Muscle of back (tissue), 11 donors: Measurements from ENCODE around the gene SP140L. TPM values are rescaled to one million over a fixed set of nuclear protein-coding genes. Genes with fewer than 3 reads are reported as not detected.
A peak's percentile ranks its signal among the peaks of the same experiment; 100 is the strongest.
"Not testable (repeated sequence)": the region's sequence is repeated elsewhere in the genome, so short reads cannot be mapped to it uniquely, and the experiment has no call there.

Experiments
- DNase-seq, 3 donors: peaks; one replicate each; pipeline versions ENCODE4 v3.0.0 to v3.0.0-alpha.2; 2013
- polyA plus RNA-seq, 10 donors: library from polyadenylated mRNA; unstranded; fragments of 120-200 nt; gene quantifications; one replicate each; pipeline ENCODE4 v1.2.1, GENCODE V29; 2013; ENCODE audit not compliant: insufficient read length in 10 of 10

The SP140L gene
- polyA plus RNA-seq, 10 donors, result 3.0 to 9.3 (median 5.5) TPM

DNA sequence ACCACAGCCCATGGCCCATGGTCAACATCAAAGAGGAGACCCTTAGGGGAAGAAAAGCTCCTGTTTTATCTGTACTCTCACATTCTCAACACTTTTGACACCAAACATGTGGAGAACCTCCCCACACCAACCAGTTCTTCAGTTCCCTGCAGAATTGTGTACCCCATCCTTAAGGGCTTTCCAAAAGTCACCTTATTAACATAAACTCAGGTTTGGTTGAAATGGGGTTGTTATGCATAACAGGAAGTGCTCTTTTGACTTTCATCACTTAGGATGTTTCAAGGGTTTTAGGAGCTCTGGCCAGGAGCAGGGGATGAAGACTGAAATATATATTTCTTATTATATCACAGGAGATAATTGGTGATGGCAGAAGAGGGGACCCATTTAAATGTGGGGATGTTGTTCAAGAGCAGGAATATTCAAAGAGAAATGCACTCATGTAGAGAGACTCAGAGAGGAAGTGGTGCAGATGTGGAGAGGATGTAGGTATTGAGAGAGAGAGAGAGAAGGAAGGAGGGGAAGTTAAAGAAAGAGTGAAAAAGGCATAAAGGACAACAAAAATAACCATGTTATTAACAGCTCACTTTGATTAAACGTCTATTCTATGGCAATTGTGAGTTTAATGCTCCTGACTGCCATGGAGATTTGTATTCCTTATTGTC is 35.2 kb downstream of the SP140L start:
- DNase-seq, result no peak

DNA sequence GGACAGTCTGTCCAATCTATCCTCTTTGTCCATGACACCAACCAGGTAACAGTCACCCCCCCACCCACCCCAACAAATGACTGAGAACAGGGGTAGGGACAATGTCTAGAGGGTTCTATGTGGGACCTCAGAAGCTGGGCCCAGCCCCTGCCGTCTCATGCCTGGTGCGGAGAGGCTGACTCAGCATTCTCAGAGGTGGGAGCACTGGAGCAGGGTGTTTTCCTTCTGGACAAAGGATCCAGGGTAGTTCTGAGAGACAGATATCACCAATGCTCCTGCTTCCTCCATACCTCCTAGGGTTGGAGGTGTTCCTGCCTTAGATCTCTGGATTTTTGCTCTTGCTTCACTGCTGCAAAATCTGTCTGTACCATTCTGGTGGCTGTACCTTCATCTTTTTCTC is 55.1 kb downstream of the SP140L start:
- DNase-seq, result no peak

DNA sequence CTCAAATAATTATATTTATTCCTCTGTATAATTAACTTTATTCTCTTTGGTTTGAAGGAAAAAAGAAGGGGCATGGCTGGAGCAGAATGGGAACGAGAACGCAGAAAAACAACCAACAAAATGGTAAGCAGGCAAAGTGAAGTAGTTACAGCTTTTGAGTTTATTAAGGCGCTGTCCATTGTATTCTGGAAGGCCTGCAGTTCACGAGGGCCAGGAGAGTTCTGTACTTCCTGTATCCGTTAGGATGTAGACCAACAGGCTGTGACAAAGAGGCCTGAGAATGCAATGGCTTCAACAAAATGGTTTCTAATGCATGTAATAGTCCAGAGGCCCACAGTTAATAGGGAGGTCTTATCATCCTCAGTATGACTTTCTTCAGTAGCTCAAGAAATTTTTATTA is 56.5 kb downstream of the SP140L start:
- no peak for DNase-seq

DNA sequence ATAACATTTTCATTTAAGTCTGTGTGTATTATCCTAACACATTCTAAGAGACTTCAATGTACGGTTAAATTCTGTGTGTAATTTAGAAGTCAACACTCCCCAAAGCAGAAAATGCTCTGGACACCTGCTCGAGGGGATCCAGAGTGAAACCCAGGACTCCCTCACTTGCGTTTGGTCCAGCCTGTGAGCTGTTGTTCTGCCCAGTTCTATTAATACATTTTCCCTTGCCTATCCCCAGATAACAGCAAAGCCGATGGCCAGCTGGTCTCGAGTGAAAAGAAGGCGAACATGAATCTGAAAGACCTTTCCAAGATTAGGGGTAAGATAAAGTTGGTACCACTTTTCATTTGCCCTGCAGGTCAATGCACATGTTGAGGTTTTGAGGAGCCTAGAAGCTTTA is 58.0 kb downstream of the SP140L start:
- DNase-seq, result no peak

DNA sequence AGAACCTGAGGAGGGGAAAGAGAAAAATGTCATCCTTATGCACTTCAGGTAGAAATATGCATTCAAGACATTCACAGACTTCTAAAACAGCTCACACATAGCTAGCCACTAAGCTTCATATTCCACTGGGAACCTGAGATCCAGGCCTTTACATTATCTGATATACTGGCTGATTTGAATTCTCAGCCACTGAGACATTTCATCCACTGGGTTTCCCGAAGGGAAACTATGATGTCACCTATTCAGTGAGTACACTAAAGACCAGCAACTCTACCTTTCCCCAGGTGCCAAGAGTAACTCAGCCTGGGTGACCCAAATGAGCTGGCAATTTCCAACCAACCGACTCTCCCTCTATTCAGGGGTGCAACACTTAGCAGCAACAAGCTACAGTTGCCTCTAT is 67.3 kb downstream of the SP140L start:
- no peak for DNase-seq

DNA sequence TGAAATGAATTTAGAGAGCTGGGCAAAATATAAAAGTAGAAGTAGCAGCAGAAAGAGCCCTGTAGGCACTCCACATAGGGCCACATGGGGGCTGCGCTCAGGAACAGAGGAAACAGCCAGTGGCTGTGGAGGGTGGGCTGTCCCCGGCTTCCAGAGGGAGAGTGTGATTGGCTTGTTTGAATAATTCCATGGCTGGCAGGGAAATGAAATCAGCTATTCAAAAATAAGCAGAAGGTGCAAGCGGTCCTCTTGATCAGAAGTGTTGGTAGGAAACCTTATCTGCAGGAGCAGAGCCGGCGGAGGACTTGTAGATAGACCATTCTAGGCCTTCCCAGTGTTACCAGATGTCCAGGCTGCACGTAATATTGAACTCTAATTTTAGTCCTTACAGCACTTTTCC is 71.7 kb downstream of the SP140L start:
- not testable (repeated sequence) for DNase-seq

DNA sequence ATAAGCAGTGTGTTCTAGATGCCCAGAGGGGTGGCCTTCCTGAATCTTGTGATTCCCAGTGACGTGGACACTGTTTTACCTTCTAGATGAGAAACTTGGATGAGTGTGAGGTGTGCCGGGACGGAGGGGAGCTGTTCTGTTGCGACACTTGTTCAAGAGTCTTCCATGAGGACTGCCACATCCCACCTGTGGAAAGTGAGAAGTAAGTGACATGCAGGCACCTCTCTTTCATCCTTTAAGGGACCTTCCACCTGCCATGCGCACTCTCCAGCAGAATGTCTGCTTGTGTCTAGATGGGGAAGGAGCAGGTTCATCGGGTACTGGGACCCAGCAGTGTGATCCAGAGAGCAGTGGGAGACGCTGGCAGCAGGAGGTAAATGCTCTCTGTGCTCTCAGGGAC is 73.0 kb downstream of the SP140L start:
- no peak for DNase-seq

DNA sequence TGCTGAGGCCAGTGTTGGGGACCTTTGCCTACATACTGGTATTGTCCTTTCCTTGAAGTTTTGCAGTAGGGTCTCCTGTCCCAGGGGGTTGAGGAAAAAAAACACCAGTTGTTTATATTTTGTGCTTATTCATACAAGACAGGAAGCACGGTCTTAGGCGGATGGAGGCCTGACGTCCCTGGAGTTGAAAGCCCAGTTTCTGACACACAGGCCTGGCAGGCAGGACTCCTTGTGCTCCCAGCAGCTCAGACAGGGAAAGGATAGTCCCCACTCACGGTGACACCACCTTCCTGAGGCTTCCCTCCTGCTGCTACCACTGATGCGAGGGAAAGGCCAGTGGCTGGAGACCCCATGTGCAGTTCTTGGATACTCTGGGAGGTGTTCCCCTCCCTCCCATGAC is 73.5 kb downstream of the SP140L start:
- no peak for DNase-seq

DNA sequence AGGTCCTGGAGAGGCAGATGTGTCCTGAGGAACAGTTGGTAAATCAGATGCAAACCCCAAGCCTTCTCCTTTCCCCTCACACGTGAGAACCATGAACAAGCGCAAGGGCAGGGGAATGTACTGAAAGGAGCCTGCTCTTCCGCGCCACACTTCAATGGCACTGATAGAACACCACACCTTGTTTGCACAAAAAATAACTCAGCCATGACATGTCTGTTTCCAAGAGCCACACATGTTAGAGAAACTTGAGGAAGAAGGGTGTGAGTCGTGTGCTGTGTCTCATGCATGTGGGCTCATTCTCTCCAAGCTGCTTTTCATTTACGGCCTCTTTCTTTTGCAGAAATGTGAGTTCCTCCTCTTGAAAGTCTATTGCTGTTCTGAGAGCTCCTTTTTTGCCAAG is 74.0 kb downstream of the SP140L start:
- DNase-seq, result not testable (repeated sequence)

DNA sequence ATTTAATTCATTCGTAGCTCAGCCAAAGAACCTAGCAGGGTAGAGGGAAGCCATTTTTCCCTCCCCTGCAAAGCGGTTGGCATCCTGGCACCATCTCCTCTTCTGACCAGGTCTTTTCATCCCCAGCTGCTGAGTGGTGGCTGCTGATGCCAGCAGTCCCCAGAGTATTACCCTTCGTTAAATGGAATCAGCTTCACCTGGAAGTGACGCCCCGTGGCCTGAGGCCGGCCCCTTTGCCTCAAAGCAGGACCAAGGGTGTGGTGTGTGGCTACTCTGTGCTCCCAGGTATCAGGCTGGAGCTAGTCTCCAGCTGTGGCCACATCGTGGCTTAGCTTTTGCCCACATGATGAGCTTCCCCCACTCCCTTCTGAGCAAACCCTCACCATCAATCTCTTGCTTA is 76.8 kb downstream of the SP140L start:
- DNase-seq, result no peak

DNA sequence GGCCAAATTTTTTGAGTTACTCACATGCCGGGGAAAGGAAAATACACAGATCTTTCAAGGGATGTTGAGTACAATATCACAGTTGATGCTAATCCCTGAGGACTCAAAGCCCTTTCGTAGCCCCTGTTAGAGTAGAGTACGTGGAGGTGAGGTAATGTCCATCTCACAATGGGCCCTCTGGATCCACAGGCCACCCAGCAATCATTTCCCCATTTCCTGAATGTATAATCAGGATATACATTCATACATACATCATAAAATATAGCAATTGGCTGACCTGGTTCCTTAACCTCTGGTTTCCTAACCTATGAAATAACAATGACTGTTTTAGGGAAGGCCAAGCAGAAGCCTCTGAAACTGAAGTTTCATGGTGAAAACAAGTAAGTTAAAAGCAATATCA is 78.8 kb downstream of the SP140L start:
- no peak for DNase-seq

DNA sequence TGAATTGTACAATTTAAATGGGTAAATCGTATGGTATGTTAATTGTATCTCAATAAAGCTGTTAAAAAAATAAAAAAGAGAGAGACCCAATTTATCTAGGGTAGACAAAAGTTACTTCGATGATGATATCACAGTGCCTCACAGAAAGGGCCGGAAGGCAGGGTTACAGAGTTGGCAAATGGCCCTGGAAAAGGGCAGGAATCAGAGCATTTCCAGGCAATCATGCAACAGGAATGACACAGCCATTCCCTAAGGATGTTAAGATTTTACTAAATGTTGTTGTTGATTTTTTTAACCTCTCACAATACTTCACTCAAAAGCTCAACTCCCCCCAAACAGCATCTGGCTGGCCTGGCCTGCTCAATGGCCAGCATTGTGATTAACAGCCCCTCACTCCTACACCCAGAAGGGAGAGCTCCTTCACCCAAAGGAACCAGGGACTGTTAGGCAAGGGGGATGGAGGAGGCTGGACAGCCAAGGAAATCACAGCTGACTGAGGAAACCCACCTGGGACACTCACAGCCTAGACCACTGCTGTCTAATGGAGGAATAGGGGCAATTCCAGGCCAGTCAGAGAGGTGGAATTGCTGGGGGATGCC is 81.3 kb downstream of the SP140L start:
- DNase-seq, result peak in 2 of 3 donors; percentile 13 to 56

DNA sequence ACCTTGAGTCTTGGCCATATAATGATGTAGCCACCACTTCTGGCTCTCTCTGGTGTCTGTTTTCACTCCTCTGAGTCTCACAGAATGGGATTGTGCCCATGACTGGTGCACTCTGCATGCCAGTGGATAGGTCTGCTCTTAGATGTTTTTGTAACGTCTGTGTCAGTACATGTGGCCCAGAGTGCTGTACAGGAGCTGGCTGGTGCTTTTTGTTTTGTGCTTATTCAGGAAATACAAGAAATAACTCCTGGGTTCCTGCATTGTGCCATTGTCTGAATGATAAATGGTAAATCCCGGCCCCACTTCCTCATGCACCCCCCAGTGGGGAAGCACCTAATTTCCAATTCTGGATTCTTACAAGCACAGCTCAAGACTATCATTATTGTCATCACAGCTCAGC is 82.3 kb downstream of the SP140L start:
- not testable (repeated sequence) for DNase-seq

DNA sequence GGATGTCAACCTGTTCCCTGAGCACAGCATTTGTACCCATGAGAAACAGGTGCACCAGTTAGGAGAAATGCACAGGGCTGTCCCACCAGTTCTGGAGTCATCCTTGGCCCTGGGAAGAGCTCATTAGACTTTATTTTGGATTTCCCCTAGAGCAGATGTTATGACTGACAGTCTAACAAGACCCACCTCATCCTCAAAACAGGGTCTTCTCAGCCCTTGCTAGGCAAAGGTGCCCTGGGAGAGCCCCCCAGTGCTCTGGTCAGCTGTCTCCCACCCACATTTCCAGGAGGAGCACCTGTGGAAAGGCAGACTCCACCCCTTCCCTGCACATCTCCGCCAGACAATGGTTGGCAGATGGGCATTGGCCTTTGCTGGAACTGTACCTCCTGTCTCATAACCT is 83.3 kb downstream of the SP140L start:
- DNase-seq, result no peak

DNA sequence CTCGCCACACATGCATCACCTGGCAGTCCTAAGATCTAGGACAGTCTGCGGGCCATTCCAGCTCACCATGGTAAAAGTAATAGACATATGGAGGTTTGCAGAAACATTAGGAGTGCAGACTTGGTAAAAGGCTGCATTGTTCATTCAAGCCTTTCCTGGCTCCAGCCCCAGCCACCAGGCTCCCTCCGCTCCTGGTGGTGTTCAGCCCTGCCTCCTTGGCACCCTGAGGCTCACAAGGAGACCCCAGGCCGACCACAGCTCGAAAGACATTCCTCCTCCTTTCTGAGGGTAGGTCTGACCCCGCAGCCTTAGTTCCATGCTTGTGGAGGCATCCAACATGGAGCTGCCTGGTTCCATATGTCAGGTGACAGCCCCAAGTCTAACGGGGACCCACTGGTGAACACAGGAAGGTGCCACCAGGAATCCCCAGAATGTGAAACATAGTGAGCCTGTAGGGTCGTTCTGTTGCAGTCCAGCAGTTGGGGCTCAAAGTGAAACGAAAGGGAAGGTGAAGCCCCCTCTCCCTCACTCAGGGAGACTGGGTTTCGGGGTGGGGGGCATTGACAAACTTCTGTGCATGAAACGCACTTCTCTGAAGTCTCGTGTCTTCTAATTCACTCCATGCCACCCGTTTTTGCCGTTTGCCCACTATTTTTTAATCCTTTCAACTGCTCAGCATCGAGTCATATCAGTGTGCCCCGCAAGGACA is 84.0 kb downstream of the SP140L start:
- DNase-seq, result peak in 2 of 3 donors; percentile 8 to 21

DNA sequence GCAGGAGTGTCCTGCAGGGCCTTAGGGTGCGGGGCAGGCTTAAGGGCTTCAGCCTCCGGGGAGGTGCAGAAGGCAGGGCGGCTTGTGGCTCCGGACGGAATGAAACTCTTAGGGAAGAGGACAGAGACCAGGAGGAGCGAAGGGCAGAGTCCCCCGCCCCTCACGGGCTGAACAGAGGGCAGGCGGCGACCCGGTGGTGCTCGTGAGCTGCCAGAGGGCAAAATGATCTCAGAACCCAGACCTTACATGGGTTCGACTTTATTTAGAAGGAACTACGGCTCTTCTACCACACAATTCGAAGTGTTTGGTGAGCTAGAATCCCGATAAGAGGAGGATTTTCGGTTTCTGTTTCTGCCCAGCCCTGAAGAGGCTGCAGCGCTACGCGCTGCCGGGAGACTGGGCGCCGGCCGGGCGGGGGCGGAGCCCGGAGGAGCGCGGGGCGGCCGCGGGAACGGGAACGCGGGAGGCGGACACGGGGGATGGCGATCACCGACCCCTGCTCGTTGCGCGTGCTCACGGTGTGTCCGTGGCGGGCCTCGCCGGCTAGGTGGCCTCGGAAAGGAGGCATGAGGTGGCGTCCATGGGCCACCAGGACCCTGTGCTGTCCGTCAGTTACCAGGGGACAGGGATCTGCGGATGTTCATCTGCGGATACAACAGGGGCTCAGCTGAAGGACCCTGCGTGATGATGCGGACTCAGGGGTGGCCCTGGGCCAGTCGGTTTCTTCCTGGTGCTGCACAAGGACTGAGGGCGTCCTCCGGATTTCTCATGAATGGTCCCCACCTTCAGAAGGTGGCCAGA is 84.8 kb downstream of the SP140L start:
- peak; percentile 49 to 90 (median 79) for DNase-seq

DNA sequence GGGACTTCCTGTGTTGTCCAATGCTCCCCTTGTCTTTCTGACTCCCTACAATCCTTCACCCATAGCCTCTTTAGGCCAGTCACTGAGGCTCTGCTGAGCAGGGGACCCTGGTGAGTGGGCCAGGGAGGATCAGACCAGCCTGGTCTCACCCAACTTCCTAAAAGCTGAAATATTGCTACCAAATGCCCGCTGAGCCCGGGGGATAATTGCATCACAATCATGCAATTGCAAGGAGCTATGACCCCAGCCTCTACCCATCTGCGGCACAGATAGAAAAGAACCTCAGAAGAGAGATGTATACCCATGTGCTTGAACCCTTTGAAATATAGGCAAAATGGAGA is 85.3 kb downstream of the SP140L start:
- no peak for DNase-seq

DNA sequence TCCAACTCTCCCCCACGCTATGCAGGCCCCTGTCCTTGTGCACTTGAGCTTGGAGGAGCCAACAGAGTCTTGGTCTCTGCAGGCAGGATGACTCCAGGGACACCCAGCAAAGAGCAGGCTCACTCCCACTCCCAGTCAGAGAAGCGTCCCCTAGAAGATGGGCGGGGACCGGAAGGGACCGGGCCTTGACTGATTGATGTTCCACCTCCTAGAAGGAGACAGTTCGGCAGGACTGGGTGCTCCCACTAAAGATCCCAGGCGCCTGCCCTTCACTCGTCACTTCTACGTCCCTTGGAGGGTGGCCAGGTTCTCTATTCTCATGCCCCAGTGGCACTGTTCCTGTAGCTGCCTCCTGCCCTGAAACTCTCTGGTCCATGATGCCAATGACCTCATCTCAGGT is 85.9 kb downstream of the SP140L start:
- DNase-seq, result no peak

DNA sequence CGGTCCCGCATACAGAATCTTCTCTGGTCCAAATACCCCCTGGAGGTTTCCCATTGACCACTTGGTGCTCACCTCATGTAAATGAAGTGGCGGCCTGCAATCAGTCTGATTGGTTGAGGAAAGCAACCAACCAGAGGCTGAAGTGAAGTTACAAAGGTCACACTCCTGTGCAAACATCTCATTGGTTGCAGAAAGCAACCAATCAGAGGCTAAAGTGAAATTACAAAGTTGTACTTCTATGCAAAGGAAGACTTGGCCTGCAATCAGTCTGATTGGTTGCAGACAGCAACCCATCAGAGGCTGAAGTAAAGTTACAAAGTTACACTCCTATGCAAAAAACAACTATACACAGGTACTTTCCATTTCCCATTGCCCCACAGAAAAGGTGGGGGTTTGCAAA is 86.5 kb downstream of the SP140L start:
- no peak for DNase-seq

DNA sequence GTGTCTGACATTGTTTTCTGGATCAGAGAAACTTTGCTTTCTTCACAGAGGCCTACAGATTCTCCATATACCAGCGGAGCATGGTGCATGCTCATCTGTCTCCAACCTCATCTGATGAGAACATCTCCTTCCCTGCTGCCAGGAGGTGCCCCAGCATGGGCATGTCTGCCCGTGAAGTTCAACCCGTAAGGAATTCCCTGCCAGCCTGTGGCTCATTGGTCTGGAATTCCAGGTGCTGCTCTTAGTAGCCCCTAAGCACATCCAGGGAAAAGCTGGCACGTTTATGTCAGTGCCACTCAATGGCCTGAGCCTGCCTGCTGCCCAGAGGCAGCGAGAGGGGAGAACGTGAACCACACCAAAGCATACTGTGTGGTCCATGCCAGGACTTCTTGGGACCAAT is 87.3 kb downstream of the SP140L start:
- no peak for DNase-seq

DNA sequence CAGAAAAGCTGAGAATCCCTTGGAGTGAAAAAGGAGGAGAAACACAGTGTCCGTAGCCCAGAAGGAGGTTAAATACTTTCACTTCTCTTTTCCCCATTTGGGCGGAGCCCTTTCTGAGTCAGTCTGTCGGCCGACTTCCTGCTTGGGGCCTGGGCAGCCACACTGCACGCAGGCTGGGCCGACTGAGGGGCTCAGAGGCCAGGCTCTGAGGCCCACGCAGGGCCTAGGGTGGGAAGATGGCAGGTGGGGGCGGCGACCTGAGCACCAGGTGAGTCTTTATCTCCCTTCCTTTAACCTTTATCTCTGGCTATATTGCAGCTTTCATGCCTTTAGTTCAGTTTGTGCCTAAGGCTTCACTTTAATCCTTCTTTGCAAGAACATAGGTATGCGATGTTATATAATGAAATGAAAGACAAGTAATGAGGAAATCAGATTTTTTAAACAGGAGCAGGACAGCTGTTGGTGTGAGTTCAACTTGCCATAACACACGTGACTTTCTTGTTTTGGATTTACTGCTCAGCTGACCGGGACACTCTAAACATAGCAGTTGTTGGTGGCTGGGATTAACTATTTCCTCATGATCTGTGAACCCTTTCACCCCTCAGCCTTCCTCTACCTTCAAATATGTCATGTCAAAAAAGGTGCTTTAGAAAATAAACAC is 89.2 kb downstream of the SP140L start, which contains the start of gene SP100:
Gene SP100, plus strand, starts transcription at position 141 of the 661 bp plus-strand sequence. Its CDS starts 96 bp downstream, at position 237.
- DNase-seq, result peak; percentile 77 to 91 (median 78)

DNA sequence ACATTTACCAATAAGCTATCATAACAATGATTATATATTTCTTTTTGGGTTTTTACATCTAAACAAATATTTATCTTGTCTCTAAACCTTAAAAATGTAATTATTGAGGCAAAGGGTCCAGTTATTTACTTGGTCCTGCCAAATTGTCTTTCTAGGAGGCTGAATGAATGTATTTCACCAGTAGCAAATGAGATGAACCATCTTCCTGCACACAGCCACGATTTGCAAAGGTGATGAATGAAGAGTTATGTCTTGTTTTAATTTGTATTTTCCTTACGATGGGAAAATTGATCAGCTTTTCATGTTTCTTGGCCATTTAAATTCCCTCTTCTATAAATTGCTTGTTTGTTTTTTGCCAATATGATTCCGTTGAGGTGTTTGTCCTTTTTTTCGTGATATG is 90.4 kb downstream of the SP140L start:
- DNase-seq, result no peak
